Adrenal gland (tissue), 12 donors: ENCODE results near the gene DAPK2. TPM values are rescaled to one million over a fixed set of nuclear protein-coding genes. Genes with fewer than 3 reads are reported as not detected.

ENCODE experiments used
- DNase-seq, 7 donors: peaks; one replicate each; pipeline ENCODE4 v3.0.0-alpha.2; 2019 to 2020
- H3K27ac ChIP-seq, 5 donors: fragments of 200-600 bp; sonication (generic) in 4 of 5; 1 replicate in 3 of 5; 2 replicates in 2 of 5; pipeline versions ENCODE4 v1.5.1 to v1.8.0; 2016 to 2020; ENCODE audit warnings: mild to moderate bottlenecking in 1 of 5
- H3K27me3 ChIP-seq: fragments of 200-600 bp; 2 replicates; pipeline ENCODE4 v1.8.0; 2021
- H3K36me3 ChIP-seq, 2 donors: fragments of 200-600 bp; replicated peaks in 1 of 2; 1 replicate in 1 of 2; 2 replicates in 1 of 2; pipeline versions ENCODE4 v1.5.1 to v1.8.0; 2018 to 2022
- H3K4me1 ChIP-seq, 2 donors: fragments of 200-600 bp; replicated peaks in 1 of 2; 1 replicate in 1 of 2; 2 replicates in 1 of 2; pipeline versions ENCODE4 v1.5.1 to v1.8.0; 2018 to 2021
- H3K4me3 ChIP-seq, 4 donors: fragments of 200-600 bp; sonication (generic) in 3 of 4; one replicate each; pipeline ENCODE4 v1.5.1; 2016 to 2018
- H3K9me3 ChIP-seq, 3 donors: fragments of 200-600 bp; sonication (generic) in 1 of 3; replicated peaks in 1 of 3; 1 replicate in 2 of 3; 2 replicates in 1 of 3; pipeline versions ENCODE4 v1.5.1 to v1.8.0; 2016 to 2021
- CTCF ChIP-seq, 6 experiments: fragments of 450-650 bp in 4 of 6; fragments of 200-600 bp in 2 of 6; sonication (generic) in 1 of 6; IDR thresholded peaks; 1 replicate in 5 of 6; 2 replicates in 1 of 6; pipeline versions ENCODE4 v1.5.1 to v1.8.0; 2016 to 2021; ENCODE audit warnings: antibody characterized with exemption in 6 of 6, mild to moderate bottlenecking in 2 of 6, moderate library complexity in 1 of 6
- POLR2A ChIP-seq, 2 donors: fragments of 450-650 bp; IDR thresholded peaks; one replicate each; pipeline ENCODE4 v1.6.1; 2017; ENCODE audit warnings: antibody characterized with exemption in 2 of 2, mild to moderate bottlenecking in 2 of 2, moderate library complexity in 1 of 2
- WGBS, 4 donors: extraction: QIAGEN DNeasy Blood & Tissue Kit in 2 of 4; methylation state at CpG; one replicate each; pipeline versions ENCODE4 v1.1.5 to v1.1.7; 2013 to 2017; 5-methylcytosine and 5-hydroxymethylcytosine counted together
- intact Hi-C, 2 donors: fragments of 100-400 bp; cut with DNase I; formaldehyde crosslinking; loops; one replicate each; pipeline versions ENCODE4 v1.14.1 to v1.15.0; 2022 to 2023
- polyA plus RNA-seq, 3 donors: library from polyadenylated mRNA; stranded (reverse); fragments of 200-250 nt in 2 of 3; fragments of 350-450 nt in 1 of 3; fragmentation: Illumina TruSeq in 1 of 3; extraction: RNeasy Lipid Tissue Mini Kit (QIAGEN cat#74804) in 1 of 3; gene quantifications; one replicate each; pipeline ENCODE4 v1.2.3, GENCODE V29; 2013 to 2014
- total RNA-seq, 9 donors: library from RNA; depleted of rRNA in 4 of 9; stranded (reverse); fragments of >200 nt in 4 of 9; fragments of 120-200 nt in 1 of 9; fragmentation: NEBNext Ultra II Directional in 1 of 9; extraction: Animal tissue kit (Norgen Biotek cat#: 25700) in 1 of 9; gene quantifications; one replicate each; pipeline versions ENCODE4 v1.1.0 to v1.2.4, GENCODE V29; 2013 to 2023
- donor health status: healthy with polysubstance abuse.
- donor health status: Bipolar disorder and iron deficiency.
- donor health status: DM: yes; HTN: yes; CAD: no.
- donor health status: DM: no; HTN: no; CAD: no.
- donor health status: DM: no; HTN: no; CAD: no.
- donor health status: DM: yes; HTN: yes; CAD: no.

Gene DAPK2
- total and polyA plus RNA-seq, 12 donors, result 0.97 to 8.7 (median 6.1) TPM

GRCh38 chr15:63893866-63894661, 152.2 kb downstream of the DAPK2 start:
- WGBS, 4 donors, result 82 to 93% (median 92%) methylated on average over 3 to 12 of the region's 12 CpGs
- Histone ChIP-seq H3K36me3 (no peaks in the 10 kb centered on the region), H3K9me3 (no peaks in the 10 kb centered on the region), H3K4me1 (peaks cover 11 to 12% of the 10 kb centered on the region in 2 donors), H3K4me3 (no peak overlapping the region), H3K27ac (no peak overlapping the region), H3K27me3 (no peaks in the 10 kb centered on the region)
- DNase-seq, result no peak
- TF ChIP-seq POLR2A (IDR thresholded peaks at IDR 0.05), result no peak
- TF ChIP-seq CTCF (IDR thresholded peaks at IDR 0.05), result no peak
- intact Hi-C loops, result loop anchor here (5.0 to 10.0 kb wide), 2 partner anchors 139 to 142 kb away; no protein-coding TSS in a partner anchor

DNA sequence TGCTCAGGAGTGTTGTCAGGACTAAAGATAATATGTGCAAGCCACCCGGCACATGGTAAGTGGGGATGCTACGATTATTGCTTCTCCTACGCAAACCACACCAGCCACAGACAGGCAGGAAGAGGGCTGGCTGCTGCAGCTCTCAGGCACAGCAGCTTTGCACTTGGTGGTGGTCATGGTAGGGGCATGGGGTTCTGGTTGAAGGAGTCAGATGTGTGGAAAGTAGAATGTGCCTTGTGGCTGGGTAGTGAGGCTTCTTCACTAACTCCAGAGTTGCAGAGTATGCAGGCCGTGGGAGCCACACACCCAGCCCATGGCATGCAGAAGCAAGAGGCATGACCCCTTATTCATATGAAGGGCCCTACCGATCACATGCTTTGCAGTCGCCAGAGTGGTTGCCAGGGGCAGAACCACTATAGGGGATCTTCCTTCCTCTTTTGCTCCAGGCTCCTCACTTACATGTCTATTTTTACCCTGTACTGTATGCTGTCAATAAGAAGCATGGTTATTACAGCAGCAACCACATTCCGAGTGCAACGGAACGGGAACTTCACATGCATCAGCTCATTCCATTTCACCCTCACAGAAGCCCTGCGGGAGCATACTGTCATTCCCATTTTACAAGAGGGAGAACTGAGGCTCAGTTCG, 153.4 kb downstream of the DAPK2 start:
- intact Hi-C loops, result loop anchor here (5.0 to 10.0 kb wide), 2 partner anchors 138 to 141 kb away; no protein-coding TSS in a partner anchor
- peak in 2 of 7 donors; percentile 24 to 49 for DNase-seq
- Histone ChIP-seq H3K27ac (no peak overlapping the region), H3K27me3 (no peaks in the 10 kb centered on the region), H3K36me3 (no peaks in the 10 kb centered on the region), H3K4me3 (no peak overlapping the region), H3K9me3 (no peaks in the 10 kb centered on the region), H3K4me1 (peaks cover 11 to 12% of the 10 kb centered on the region in 2 donors)
- TF ChIP-seq CTCF (IDR thresholded peaks at IDR 0.05), result no peak
- no peak for TF ChIP-seq POLR2A (IDR thresholded peaks at IDR 0.05)
- WGBS, 4 donors, result 80 to 86% (median 81%) methylated on average over 11 of the region's 11 CpGs

- Histone ChIP-seq H3K27me3 (no peaks in the 10 kb centered on the region), H3K4me3 (no peak overlapping the region), H3K27ac (no peak overlapping the region), H3K4me1 (peaks cover 1 to 8% of the 10 kb centered on the region in 2 donors), H3K36me3 (no peaks in the 10 kb centered on the region), H3K9me3 (no peaks in the 10 kb centered on the region)
- TF ChIP-seq POLR2A (IDR thresholded peaks at IDR 0.05) (no peak), CTCF (IDR thresholded peaks at IDR 0.05) (no peak)
- WGBS, 4 donors, result 49 to 83% (median 64%) methylated on average over 3 of the region's 3 CpGs
- intact Hi-C loops, result loop anchor here (5.0 to 10.0 kb wide), 2 partner anchors 137 to 139 kb away; no protein-coding TSS in a partner anchor
- DNase-seq, result no peak
These were observed 154.5 kb downstream of the DAPK2 start for GRCh38 chr15:63891768-63892133.

DNA sequence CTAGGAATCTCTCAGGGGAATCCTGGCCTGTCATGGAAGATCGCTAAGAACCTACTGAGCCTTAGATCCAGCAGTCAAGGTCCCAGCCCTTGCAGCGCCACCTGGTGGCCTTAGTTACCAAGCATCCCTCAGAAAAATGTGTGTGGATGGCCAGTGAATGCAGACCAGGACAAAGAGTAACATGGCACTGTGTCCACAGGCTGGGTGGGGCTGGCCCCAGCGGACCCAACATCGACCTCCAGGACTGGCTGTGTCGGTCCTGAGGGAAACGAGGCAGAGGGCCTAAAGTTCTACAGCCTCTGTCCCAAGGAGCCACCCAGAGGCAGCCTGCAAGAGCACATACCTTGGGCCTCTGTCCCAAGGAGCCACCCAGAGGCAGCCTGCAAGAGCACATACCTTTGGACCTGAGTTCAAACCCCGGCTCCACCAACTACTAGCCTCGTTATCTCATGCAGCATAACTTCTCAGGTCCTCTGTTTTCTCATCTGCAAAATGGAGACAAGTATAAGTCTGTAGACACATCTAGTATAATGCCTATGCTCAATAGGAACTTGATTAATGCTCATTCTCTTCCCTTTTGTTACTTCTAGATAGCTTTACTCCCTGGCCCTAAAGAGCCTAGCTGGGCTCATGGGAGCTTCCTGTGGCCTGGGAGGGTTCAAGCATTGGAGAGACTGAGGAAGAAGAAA, 155.1 kb downstream of the DAPK2 start:
- Histone ChIP-seq H3K36me3 (no peaks in the 10 kb centered on the region), H3K4me3 (no peak overlapping the region), H3K27ac (no peak overlapping the region), H3K4me1 (peaks cover 0 to 3% of the 10 kb centered on the region in 2 donors), H3K9me3 (no peaks in the 10 kb centered on the region), H3K27me3 (no peaks in the 10 kb centered on the region)
- TF ChIP-seq CTCF (IDR thresholded peaks at IDR 0.05), result peak; percentile 80 to 91 (median 86)
- TF ChIP-seq POLR2A (IDR thresholded peaks at IDR 0.05), result no peak
- DNase-seq, result peak; percentile 71 to 96 (median 83)
- intact Hi-C loops, result loop anchor here (5.0 to 10.0 kb wide), 2 partner anchors 136 to 139 kb away; no protein-coding TSS in a partner anchor
- WGBS, 4 donors, result 18 to 34% (median 28%) methylated on average over 4 to 8 of the region's 8 CpGs
